Pulmonary artery endothelial cell (primary cell): ENCODE measurements around the gene ALDH7A1. TPM values are rescaled to one million over a fixed set of nuclear protein-coding genes. Genes with fewer than 3 reads are reported as not detected.
"Not testable (repeated sequence)": the region's sequence is repeated elsewhere in the genome, so short reads cannot be mapped to it uniquely, and the experiment has no call there.

Experiments used
- DNase-seq: peaks from one replicate; pipeline ENCODE4 v3.0.0-alpha.2; 2011; ENCODE audit warnings: low read depth, low spot score
- total RNA-seq: library from RNA; depleted of rRNA; stranded (reverse); fragments of >200 nt; gene quantifications from 2 replicates; pipeline ENCODE4 v1.2.3, GENCODE V29; 2014

The ALDH7A1 gene
- 54.0 and 65.5 TPM in 2 replicates for total RNA-seq

GRCh38 chr5:126594748-126595485 lies at the start of gene ALDH7A1:
Gene ALDH7A1, minus strand, starts transcription at chr5:126595219. Its CDS starts 21 bp downstream, at chr5:126595198.
- DNase-seq = peak; percentile 90

- no peak for DNase-seq
Observed at GRCh38 chr5:126641387-126641786, 46.4 kb upstream of the ALDH7A1 start.

DNA sequence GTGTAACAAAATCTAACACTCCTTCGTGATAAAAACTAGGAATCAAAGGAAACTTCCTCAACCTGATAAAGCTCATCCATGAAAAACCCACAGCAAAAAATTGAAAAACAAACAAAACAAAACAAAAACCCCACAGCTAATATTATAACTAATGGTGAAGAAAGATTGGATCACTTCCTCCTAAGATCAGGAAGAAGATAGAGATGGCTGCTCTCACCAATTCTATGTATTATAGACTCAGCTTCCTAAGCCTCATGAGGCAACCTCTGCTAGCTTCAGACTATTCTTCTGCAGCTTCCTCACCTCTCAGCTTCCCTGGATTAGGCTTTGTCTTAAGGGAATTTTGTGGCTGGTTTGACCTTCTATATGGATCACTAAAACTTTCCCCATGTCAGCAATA lies 45.8 kb upstream of the ALDH7A1 start:
- no peak for DNase-seq

GRCh38 chr5:126636956-126637355 lies 41.9 kb upstream of the ALDH7A1 start:
- DNase-seq = no peak

DNA sequence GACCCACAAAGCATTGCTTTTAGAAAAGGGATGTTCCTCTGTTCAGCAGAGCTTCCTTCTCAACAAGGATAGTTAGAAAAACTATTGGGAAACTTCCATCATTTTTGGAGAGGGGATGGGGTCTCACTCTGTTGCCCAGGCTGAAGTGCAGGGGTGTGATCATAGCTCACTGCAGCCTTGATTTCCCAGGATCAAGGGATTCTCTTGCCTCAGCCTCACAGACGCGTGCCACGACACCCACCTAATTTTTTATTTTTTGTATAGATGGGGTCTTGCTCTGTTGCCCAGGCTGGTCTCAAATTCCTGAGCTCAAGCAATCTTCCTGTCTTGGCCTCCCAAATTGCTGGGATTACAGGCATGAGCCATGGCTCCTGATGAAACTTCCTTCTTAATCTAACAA lies 40.6 kb upstream of the ALDH7A1 start:
- no peak for DNase-seq

- no peak for DNase-seq
Observed at GRCh38 chr5:126633552-126633951, 38.5 kb upstream of the ALDH7A1 start.

DNA sequence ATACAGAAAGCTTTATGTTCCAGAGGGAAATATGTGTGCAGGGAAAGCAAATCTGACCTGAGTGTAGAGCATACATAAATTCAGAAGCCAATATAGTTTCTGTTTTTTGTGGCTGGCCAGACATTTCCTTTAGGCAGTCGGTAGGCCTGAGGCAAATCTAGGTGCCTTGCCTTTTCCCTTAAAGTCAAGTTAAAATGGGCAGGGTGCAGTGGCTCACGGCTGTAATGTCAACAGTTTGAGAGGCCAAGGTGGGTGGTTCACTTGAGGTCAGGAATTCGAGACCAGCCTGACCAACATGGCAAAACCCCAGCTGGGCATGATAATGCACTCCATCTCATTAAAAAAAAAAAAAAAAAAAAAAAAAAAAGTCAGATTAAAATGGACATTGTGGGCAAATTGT lies 36.9 kb upstream of the ALDH7A1 start:
- DNase-seq = no peak

GRCh38 chr5:126628102-126628501 lies 33.1 kb upstream of the ALDH7A1 start:
- DNase-seq = no peak

DNA sequence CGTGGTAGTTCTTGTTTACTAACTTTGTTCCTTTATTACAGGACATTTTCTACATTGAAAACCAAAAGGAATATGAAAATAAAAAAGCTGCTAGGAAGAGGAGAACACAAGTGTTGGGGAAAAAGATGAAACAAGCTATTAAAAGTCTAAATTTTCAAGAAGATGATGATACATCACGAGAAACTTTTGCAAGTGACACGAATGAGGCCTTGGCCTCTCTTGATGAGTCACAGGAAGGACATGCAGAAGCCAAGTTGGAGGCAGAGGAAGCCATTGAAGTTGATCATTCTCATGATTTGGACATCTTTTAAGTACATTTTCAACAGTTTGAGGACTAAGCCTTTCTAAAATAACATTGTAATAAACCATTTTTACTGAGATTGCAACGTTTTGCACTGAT lies 29.5 kb upstream of the ALDH7A1 start:
- peak; percentile 17 for DNase-seq

- no peak for DNase-seq
Observed at GRCh38 chr5:126619781-126620180, 24.8 kb upstream of the ALDH7A1 start.

- DNase-seq = not testable (repeated sequence)
Observed at GRCh38 chr5:126617603-126618002, 22.6 kb upstream of the ALDH7A1 start.

DNA sequence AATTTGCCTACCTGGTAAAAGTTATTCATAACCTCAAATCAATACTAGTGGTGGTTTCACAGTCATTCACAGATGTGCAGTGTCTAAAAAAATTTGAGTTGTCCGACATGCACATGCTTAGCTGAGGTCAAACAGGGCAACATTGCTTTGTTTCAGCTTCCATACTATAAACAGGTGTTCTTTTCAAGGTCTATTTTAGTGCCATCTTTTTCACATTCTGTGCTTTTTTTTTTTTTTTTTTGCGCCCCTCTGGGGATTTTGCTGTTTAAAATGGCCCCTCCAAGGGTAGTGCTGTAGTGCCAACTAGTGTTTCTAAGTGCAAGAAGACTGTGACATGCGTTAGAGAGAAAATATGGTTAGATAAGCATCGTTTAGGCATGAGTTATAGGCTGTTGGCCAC lies 20.3 kb upstream of the ALDH7A1 start:
- no peak for DNase-seq

GRCh38 chr5:126613941-126614592 lies 19.0 kb upstream of the ALDH7A1 start:
- DNase-seq = no peak

GRCh38 chr5:126610616-126611015 lies 15.6 kb upstream of the ALDH7A1 start:
- no peak for DNase-seq

- DNase-seq = no peak
Observed at GRCh38 chr5:126610160-126610559, 15.1 kb upstream of the ALDH7A1 start.

GRCh38 chr5:126605525-126605924 lies 10.5 kb upstream of the ALDH7A1 start:
- no peak for DNase-seq

DNA sequence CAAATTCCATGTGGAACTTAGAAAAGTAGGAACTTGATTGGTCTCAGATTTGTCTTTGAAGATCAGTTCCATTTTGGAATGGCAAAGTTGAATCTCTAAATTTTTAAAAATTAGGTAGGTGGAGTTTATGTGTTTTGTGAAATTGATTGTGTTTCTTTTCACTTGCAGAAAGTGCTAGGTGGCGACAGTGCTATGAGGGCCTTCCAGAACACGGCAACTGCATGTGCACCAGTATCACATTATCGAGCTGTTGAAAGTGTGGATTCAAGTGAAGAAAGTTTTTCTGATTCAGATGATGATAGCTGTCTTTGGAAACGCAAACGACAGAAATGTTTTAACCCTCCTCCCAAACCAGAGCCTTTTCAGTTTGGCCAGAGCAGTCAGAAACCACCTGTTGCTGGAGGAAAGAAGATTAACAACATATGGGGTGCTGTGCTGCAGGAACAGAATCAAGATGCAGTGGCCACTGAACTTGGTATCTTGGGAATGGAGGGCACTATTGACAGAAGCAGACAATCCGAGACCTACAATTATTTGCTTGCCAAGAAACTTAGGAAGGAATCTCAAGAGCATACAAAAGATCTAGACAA lies 8.5 kb upstream of the ALDH7A1 start:
- DNase-seq = no peak

- peak; percentile 53 for DNase-seq
Observed at GRCh38 chr5:126600631-126601511, 5.9 kb upstream of the ALDH7A1 start, which contains the start of gene PHAX. Gene PHAX, plus strand, starts transcription at chr5:126600947. Its CDS starts 16 bp downstream, at chr5:126600963.

DNA sequence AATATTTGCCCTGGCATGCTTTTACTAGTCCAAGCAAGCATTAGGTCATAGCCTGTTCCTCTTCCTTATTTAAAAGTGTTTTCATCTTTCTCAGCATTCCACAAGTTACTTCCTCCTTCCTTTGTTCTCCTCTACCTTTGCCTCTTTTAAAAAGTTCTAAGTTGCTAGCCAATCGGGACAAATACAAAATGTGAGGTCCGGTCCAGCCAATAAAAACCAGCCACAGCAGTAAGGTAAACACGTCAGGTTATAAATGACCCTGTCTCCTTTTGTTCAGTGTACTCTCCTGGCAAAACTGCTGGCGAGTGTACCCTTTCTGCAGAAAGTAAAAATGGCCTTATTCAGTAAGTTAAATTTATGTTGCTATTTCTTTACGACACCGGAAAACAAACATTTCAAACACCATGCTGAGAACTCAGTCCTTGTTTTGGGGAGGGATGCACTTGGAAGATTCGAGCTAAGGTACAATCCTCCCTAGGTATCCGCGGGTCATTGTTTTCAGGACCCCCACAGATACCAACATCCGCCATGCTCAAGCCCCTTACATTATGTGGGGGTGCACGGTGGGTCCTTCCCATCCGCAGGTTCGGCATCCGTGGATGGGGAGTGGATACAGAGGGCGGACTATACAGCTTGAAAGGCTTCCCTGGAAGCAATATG lies 5.1 kb upstream of the ALDH7A1 start:
- DNase-seq = not testable (repeated sequence)

DNA sequence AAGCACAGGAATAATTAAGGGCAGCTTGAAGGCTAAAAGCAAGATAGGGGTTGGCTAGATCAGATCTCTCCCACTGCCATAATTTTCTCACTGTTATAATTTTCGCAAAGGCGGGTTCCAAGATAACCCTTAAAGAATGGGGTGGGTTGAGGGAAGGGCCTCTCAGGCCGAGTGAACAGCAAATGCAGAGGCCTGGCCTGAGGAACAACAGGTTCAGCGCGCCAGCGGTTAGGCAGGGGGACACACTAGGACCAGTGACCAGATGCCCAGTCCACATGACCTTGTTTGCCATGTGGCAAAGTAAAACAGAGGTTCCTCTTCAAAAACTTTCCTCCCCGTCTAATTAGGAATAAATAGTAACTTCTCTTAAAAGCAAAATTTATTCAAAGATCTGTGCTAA lies 4.5 kb upstream of the ALDH7A1 start:
- DNase-seq = no peak

DNA sequence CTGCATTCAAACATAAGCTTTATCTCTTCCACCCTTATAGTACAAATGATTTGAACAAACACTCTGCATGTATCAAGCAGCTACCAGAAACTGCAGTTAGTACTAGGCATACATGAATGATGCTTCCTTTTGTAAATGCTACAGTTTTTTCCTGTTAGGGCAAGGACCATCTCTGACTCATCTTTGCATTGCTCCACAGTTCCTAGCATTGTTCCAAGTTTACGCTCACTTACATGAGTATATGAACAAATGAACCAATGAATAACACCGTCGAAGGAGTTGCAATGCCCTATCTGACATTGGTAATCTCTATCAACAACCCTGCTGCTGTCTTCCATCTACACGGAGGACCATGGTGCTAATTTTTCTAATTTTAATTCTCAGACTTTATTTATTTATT lies 2.1 kb upstream of the ALDH7A1 start:
- peak; percentile 85 for DNase-seq
